ENCODE results near the gene NFYA.
A peak's percentile ranks its signal among the peaks of the same experiment; 100 is the strongest.

The NFYA gene

GRCh38 chr6:41047306-41047705 is 25.5 kb upstream of the NFYA start:
- DNase-seq: no peak

GRCh38 chr6:41047745-41048732 is 24.7 kb upstream of the NFYA start:
- DNase-seq: no peak

GRCh38 chr6:41049521-41049920 is 23.3 kb upstream of the NFYA start:
- DNase-seq: no peak

GRCh38 chr6:41049955-41050354 is 22.8 kb upstream of the NFYA start:
- no peak for DNase-seq

- no peak for DNase-seq
These were observed 22.2 kb upstream of the NFYA start for GRCh38 chr6:41050536-41050935.

GRCh38 chr6:41051873-41052272 is 20.9 kb upstream of the NFYA start:
- DNase-seq: no peak

- DNase-seq: no peak
These were observed 19.7 kb upstream of the NFYA start, which contains the start of gene APOBEC2 for GRCh38 chr6:41053041-41053440. APOBEC2 (plus strand) TSS chr6:41053202; CDS start chr6:41053348, 146 bp downstream.

- no peak for DNase-seq
These were observed 18.3 kb upstream of the NFYA start for GRCh38 chr6:41054511-41054910.

- DNase-seq: no peak
These were observed 17.6 kb upstream of the NFYA start for GRCh38 chr6:41055149-41055548.

- DNase-seq: no peak
These were observed 15.8 kb upstream of the NFYA start for GRCh38 chr6:41056768-41057490.

GRCh38 chr6:41058783-41059181 is 14.0 kb upstream of the NFYA start:
- no peak for DNase-seq

GRCh38 chr6:41059556-41059955 is 13.2 kb upstream of the NFYA start:
- DNase-seq: no peak

- no peak for DNase-seq
These were observed 11.5 kb upstream of the NFYA start for GRCh38 chr6:41061196-41061726.

GRCh38 chr6:41062056-41062455 is 10.7 kb upstream of the NFYA start:
- DNase-seq: no peak

GRCh38 chr6:41063884-41064285 is 8.9 kb upstream of the NFYA start:
- DNase-seq: no peak

- no peak for DNase-seq
These were observed 7.9 kb upstream of the NFYA start for GRCh38 chr6:41064841-41065240.

- DNase-seq: no peak
These were observed 7.2 kb upstream of the NFYA start for GRCh38 chr6:41065550-41066026.

GRCh38 chr6:41066867-41067304 is 5.9 kb upstream of the NFYA start:
- DNase-seq: peak; percentile 64

GRCh38 chr6:41071501-41071922 is 1.3 kb upstream of the NFYA start:
- DNase-seq: no peak

GRCh38 chr6:41071923-41072835 is 595 bp upstream of the NFYA start, which contains the start of gene OARD1:
OARD1 (minus strand) TSS chr6:41072356; CDS start chr6:41071634, 722 bp downstream.
- peak; percentile 100 for DNase-seq

- peak; percentile 75 for DNase-seq
These were observed 611 bp downstream of the NFYA start for GRCh38 chr6:41073203-41073967.
